GM18868 (cell line): ENCODE data around the gene SOCS3.

Source experiments
- ATAC-seq: cut with Tn5 transposase; IDR thresholded peaks from one replicate; pipeline ENCODE4 v1.9.1; 2021; ENCODE audit warnings: mild to moderate bottlenecking, moderate library complexity; ENCODE audit not compliant: unreplicated experiment

SOCS3 gene

GRCh38 chr17:78391051-78391431, 31.2 kb upstream of the SOCS3 start:
- no peak for ATAC-seq

- ATAC-seq = no peak
These were observed 30.6 kb upstream of the SOCS3 start for GRCh38 chr17:78390241-78391050.

GRCh38 chr17:78387977-78388941, 28.4 kb upstream of the SOCS3 start:
- no peak for ATAC-seq

- ATAC-seq = no peak
These were observed 24.8 kb upstream of the SOCS3 start for GRCh38 chr17:78384479-78385175.

- ATAC-seq = no peak
These were observed 24.0 kb upstream of the SOCS3 start for GRCh38 chr17:78383725-78384471.

- ATAC-seq = no peak
These were observed 21.8 kb upstream of the SOCS3 start for GRCh38 chr17:78381601-78382232.

- ATAC-seq = no peak
These were observed 20.5 kb upstream of the SOCS3 start for GRCh38 chr17:78380370-78380769.

GRCh38 chr17:78379131-78379491, 19.2 kb upstream of the SOCS3 start:
- ATAC-seq = no peak

GRCh38 chr17:78378225-78379130, 18.6 kb upstream of the SOCS3 start, which contains the start of gene PGS1:
Gene PGS1, plus strand, starts transcription at chr17:78378649. Its CDS starts 17 bp downstream, at chr17:78378666.
- ATAC-seq = no peak

- no peak for ATAC-seq
These were observed 18.0 kb upstream of the SOCS3 start for GRCh38 chr17:78377858-78378224.

- no peak for ATAC-seq
These were observed 16.3 kb upstream of the SOCS3 start for GRCh38 chr17:78376161-78376560.

- no peak for ATAC-seq
These were observed 15.7 kb upstream of the SOCS3 start for GRCh38 chr17:78375401-78376151.

GRCh38 chr17:78374631-78375274, 14.9 kb upstream of the SOCS3 start:
- ATAC-seq = no peak

GRCh38 chr17:78374189-78374588, 14.3 kb upstream of the SOCS3 start:
- ATAC-seq = no peak

GRCh38 chr17:78372841-78373240, 13.0 kb upstream of the SOCS3 start:
- no peak for ATAC-seq

- no peak for ATAC-seq
These were observed 11.2 kb upstream of the SOCS3 start for GRCh38 chr17:78371056-78371455.

- ATAC-seq = no peak
These were observed 10.0 kb upstream of the SOCS3 start for GRCh38 chr17:78369791-78370381.
